Gastroesophageal sphincter (tissue), 3 donors: Measurements from ENCODE around the gene CHD1.

ENCODE experiments used
- CTCF ChIP-seq, 4 experiments: fragments of 200-600 bp in 2 of 4; fragments of 450-650 bp in 2 of 4; sonication (generic) in 1 of 4; IDR thresholded peaks; one replicate each; pipeline ENCODE4 v1.5.1; 2017 to 2019; ENCODE audit warnings: antibody characterized with exemption in 4 of 4, mild to moderate bottlenecking in 2 of 4, moderate library complexity in 2 of 4
- EP300 ChIP-seq: sonication (generic); formaldehyde crosslinking; IDR thresholded peaks from one replicate; pipeline ENCODE4 v1.6.1; 2017; ENCODE audit warnings: antibody characterized with exemption, mild to moderate bottlenecking
- POLR2A ChIP-seq, 2 donors: fragments of 450-650 bp; IDR thresholded peaks; one replicate each; pipeline ENCODE4 v1.6.1; 2017; ENCODE audit warnings: antibody characterized with exemption in 2 of 2, mild to moderate bottlenecking in 2 of 2, moderate library complexity in 1 of 2
- POLR2AphosphoS5 ChIP-seq: sonication (generic); formaldehyde crosslinking; IDR thresholded peaks from one replicate; pipeline ENCODE4 v1.6.1; 2017; ENCODE audit warnings: antibody characterized with exemption

- TF ChIP-seq EP300: no peak
- TF ChIP-seq CTCF (IDR thresholded peaks at IDR 0.05): no peak
- TF ChIP-seq POLR2A (IDR thresholded peaks at IDR 0.05): no peak
- TF ChIP-seq POLR2AphosphoS5: no peak
These were observed 19.4 kb downstream of the CHD1 start for GRCh38 chr5:98909363-98909762.
